CD4-positive, alpha-beta T cell treated with Interleukin-4 for 1 hour (primary cell): Measurements from ENCODE around the gene ZNF263.

Experiments used
- DNase-seq, 2 donors: peaks; one replicate each; pipeline ENCODE4 v3.0.0-alpha.2; 2020 to 2022

The ZNF263 gene

DNA sequence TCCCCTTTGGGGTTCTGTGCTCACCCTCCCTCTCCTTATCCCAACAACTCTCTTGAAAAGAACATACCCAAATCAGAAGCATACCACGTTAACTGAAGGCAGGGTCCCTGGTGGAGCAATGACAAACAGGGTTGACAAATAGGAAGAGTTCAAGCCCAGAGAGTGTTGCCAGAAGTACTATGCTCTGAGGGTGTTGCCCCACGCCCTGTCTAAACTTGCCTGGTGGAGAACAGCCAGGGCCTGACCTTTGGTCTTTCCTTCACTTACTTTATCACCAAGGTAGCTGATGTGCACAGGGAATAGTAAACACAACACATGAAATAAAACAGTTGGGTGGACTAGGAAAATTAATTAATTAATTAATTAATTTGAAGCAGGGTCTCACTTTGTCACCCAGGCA is 45.4 kb downstream of the ZNF263 start:
- DNase-seq, result no peak
